GM23248 (cell line): ENCODE measurements around the gene SYNGR1.

Experiments used
- EZH2 ChIP-seq: fragments of 200-600 bp; sonication (generic); IDR thresholded peaks from 2 replicates; pipeline ENCODE4 v1.6.1; 2018; ENCODE audit warnings: antibody characterized with exemption, mild to moderate bottlenecking; ENCODE audit not compliant: insufficient read depth, poor library complexity, severe bottlenecking
- EZH2phosphoT487 ChIP-seq: fragments of 200-600 bp; sonication (generic); IDR thresholded peaks from 2 replicates; pipeline ENCODE4 v1.6.1; 2018; ENCODE audit warnings: antibody characterized with exemption, moderate library complexity, mild to moderate bottlenecking, low read depth; ENCODE audit not compliant: insufficient read depth

DNA sequence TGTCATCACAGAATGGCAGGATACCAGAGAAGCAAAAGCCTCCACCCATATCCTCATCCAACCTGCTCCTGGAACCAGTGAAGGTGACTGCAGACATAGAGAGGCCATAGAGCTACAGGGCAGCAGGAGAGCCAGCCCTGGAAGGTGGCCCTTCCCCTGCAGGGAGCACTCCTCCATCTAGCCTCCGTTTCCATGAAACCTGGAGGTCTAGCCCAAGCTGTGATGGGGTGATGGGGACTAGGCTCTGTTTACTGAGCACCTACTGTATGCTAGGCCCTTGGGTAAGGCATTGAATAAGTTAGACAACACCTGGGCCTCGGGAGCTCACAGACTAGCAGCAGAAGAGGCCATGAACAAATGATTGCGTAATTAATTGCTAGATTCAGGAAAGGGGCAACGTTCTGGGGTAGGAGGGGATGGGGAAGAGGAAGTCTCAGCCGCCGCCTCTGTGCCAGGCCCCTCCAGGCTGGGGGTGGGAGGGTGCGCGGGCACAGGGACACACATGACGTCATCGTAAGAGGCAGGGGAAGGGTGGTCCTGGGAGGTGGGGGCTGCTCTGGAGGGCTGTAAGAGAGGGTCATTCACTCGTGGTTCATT lies 784 bp upstream of the SYNGR1 start:
- TF ChIP-seq EZH2: no peak
- TF ChIP-seq EZH2phosphoT487: no peak
